ENCODE data around the gene COX6B2. TPM values are rescaled to one million over a fixed set of nuclear protein-coding genes. Genes with fewer than 3 reads are reported as not detected.

The COX6B2 gene
- polyA plus RNA-seq, 2 of the 4 experiments (the other 2 are of a cell fraction): 0.78 to 6.4 TPM

- TF ChIP-seq USF2 (IDR thresholded peaks at IDR 0.05) (no peak), EHF (CRISPR knock-in tag; IDR thresholded peaks at IDR 0.05) (no peak), HOXB13 (CRISPR knock-in tag; IDR thresholded peaks at IDR 0.05; ENCODE audit: low read depth) (no peak; the same call in 1 of the 2 replicates), MAZ (IDR thresholded peaks at IDR 0.05; ENCODE audit: borderline replicate concordance, low read depth, low read length) (no peak), FOSL2 (IDR thresholded peaks at IDR 0.05) (peak; percentile 65; the same call in 1 of the 2 replicates), FOSL2 (CRISPR knock-in tag; IDR thresholded peaks at IDR 0.05) (peak; percentile 35; the same call in 1 of the 2 replicates), RNF2 (IDR thresholded peaks at IDR 0.05; ENCODE audit: borderline replicate concordance, low read depth) (no peak), RCOR1 (IDR thresholded peaks at IDR 0.05; ENCODE audit: low read depth, low read length) (no peak), RFX5 (IDR thresholded peaks at IDR 0.05) (no peak), SREBF2 (IDR thresholded peaks at IDR 0.05) (no peak), SMC3 (IDR thresholded peaks at IDR 0.05) (peak; percentile 24; the same call in 2 of the 3 replicates), NFE2L2 (conservative IDR thresholded peaks at IDR 0.05; ENCODE audit: low read length) (no peak), POLR2A (IDR thresholded peaks at IDR 0.05; ENCODE audit: low read length) (no peak), ATOH8 (CRISPR knock-in tag; IDR thresholded peaks at IDR 0.05; ENCODE audit: low read depth) (no peak), ESRRA (IDR thresholded peaks at IDR 0.05; ENCODE audit: borderline replicate concordance, low read length) (no peak), CBX8 (IDR thresholded peaks at IDR 0.05) (no peak), CTCF (IDR thresholded peaks at IDR 0.05) (no peak), NR3C1 (IDR thresholded peaks at IDR 0.05) (no peak), RAD21 (conservative IDR thresholded peaks at IDR 0.05 in 1 of 2, IDR thresholded peaks at IDR 0.05 in 1 of 2) (0 out of 5 replicates have a peak, but pooled peaks of 1 of the 2 experiments have one; percentile 31), HMGXB4 (CRISPR knock-in tag; IDR thresholded peaks at IDR 0.05; ENCODE audit: borderline replicate concordance) (no peak), HOXA7 (CRISPR knock-in tag; IDR thresholded peaks at IDR 0.05) (no peak), JUN (IDR thresholded peaks at IDR 0.05) (peak; percentile 88 to 98; a peak in 4 of 5 replicates), GATA3 (IDR thresholded peaks at IDR 0.05; ENCODE audit: borderline replicate concordance) (peak; percentile 88), ZNF302 (CRISPR knock-in tag; IDR thresholded peaks at IDR 0.05) (no peak), HES2 (IDR thresholded peaks at IDR 0.05) (0 out of 2 replicates have a peak, but pooled peaks have one; percentile 8), TP53 (CRISPR knock-in tag; IDR thresholded peaks at IDR 0.05) (no peak), POLR2AphosphoS2 (conservative IDR thresholded peaks at IDR 0.05; ENCODE audit: low read length) (no peak), TFCP2L1 (CRISPR knock-in tag; IDR thresholded peaks at IDR 0.05) (peak; percentile 89; the same call in 1 of the 2 replicates), CBX2 (IDR thresholded peaks at IDR 0.05; ENCODE audit: borderline replicate concordance, low read depth) (no peak), HDAC2 (IDR thresholded peaks at IDR 0.05) (no peak), MAFK (IDR thresholded peaks at IDR 0.05; ENCODE audit: partially characterized antibody) (no peak), MAX (IDR thresholded peaks at IDR 0.05) (peak; percentile 63), PHF8 (IDR thresholded peaks at IDR 0.05; ENCODE audit: borderline replicate concordance, low read depth) (no peak), ZC3H11A (IDR thresholded peaks at IDR 0.05) (no peak), HEYL (CRISPR knock-in tag; IDR thresholded peaks at IDR 0.05) (no peak), EP300 (IDR thresholded peaks at IDR 0.05) (peak; percentile 96 to 99), JUNB (IDR thresholded peaks at IDR 0.05) (peak; percentile 85), ELK1 (IDR thresholded peaks at IDR 0.05; ENCODE audit: low read depth, low read length) (no peak)
Observed at GRCh38 chr19:55373993-55374757, 19.7 kb upstream of the COX6B2 start (continued).
